Heart left ventricle (tissue), 16 donors: ENCODE measurements around the gene MALL. TPM values are rescaled to one million over a fixed set of nuclear protein-coding genes. Genes with fewer than 3 reads are reported as not detected.

ENCODE experiments used
- ATAC-seq, 4 donors: fragments of 200-7000 bp; cut with Tn5 transposase; one replicate each; pipeline ENCODE4 v1.9.1; 2020 to 2022; ENCODE audit warnings: moderate library complexity in 4 of 4, mild to moderate bottlenecking in 3 of 4, moderate number of reproducible peaks in 1 of 4
- DNase-seq, 5 donors: peaks; one replicate each; pipeline ENCODE4 v3.0.0-alpha.2; 2020
- H3K27ac ChIP-seq, 12 donors: fragments of 200-600 bp; sonication (generic) in 4 of 12; one replicate each; pipeline versions ENCODE4 v1.5.0 to v1.8.0; 2016 to 2022; ENCODE audit warnings: mild to moderate bottlenecking in 2 of 12
- H3K27me3 ChIP-seq, 9 donors: fragments of 200-600 bp; sonication (generic) in 2 of 9; one replicate each; pipeline versions ENCODE4 v1.5.1 to v1.8.0; 2016 to 2022; ENCODE audit warnings: mild to moderate bottlenecking in 3 of 9
- H3K36me3 ChIP-seq, 9 donors: fragments of 200-600 bp; sonication (generic) in 2 of 9; one replicate each; pipeline versions ENCODE4 v1.5.0 to v1.8.0; 2018 to 2022; ENCODE audit warnings: mild to moderate bottlenecking in 2 of 9
- H3K4me1 ChIP-seq, 12 donors: fragments of 200-600 bp; sonication (generic) in 4 of 12; one replicate each; pipeline versions ENCODE4 v1.5.0 to v1.8.0; 2016 to 2022; ENCODE audit warnings: mild to moderate bottlenecking in 3 of 12
- H3K4me3 ChIP-seq, 12 donors: fragments of 200-600 bp; sonication (generic) in 4 of 12; one replicate each; pipeline versions ENCODE4 v1.5.0 to v1.8.0; 2017 to 2022; ENCODE audit warnings: mild to moderate bottlenecking in 9 of 12, moderate library complexity in 4 of 12
- H3K9me3 ChIP-seq, 12 donors: fragments of 200-600 bp; sonication (generic) in 4 of 12; one replicate each; pipeline versions ENCODE4 v1.5.0 to v1.8.0; 2016 to 2022; ENCODE audit warnings: mild to moderate bottlenecking in 1 of 12
- CTCF ChIP-seq, 12 donors: fragments of 200-600 bp; sonication (generic) in 4 of 12; IDR thresholded peaks; one replicate each; pipeline versions ENCODE4 v1.5.0 to v1.8.0; 2018 to 2022; ENCODE audit warnings: antibody characterized with exemption in 12 of 12, mild to moderate bottlenecking in 5 of 12
- POLR2A ChIP-seq, 2 donors: fragments of 450-650 bp; IDR thresholded peaks; one replicate each; pipeline ENCODE4 v1.6.1; 2017; ENCODE audit warnings: antibody characterized with exemption in 2 of 2, mild to moderate bottlenecking in 2 of 2, moderate library complexity in 2 of 2
- WGBS, 4 donors: extraction: QIAGEN DNeasy Blood & Tissue Kit in 2 of 4; methylation state at CpG; one replicate each; pipeline versions ENCODE4 v1.1.5 to v1.1.7; 2013 to 2018; 5-methylcytosine and 5-hydroxymethylcytosine counted together
- intact Hi-C, 10 donors: fragments of 100-400 bp; cut with DNase I; formaldehyde crosslinking; loops; one replicate each; pipeline versions ENCODE4 v1.11.1 to v1.14.2; 2022
- polyA plus RNA-seq, 2 donors: library from polyadenylated mRNA; stranded (reverse); fragments of 200-250 nt; gene quantifications; one replicate each; pipeline ENCODE4 v1.2.3, GENCODE V29; 2013
- total RNA-seq, 9 donors: library from RNA; depleted of rRNA in 2 of 9; stranded (reverse); fragments of >200 nt in 2 of 9; fragmentation: NEBNext Ultra II Directional in 3 of 9; extraction: Animal tissue kit (Norgen Biotek cat#: 25700) in 3 of 9; gene quantifications; one replicate each; pipeline versions ENCODE4 v1.1.0 to v1.2.4, GENCODE V29; 2016 to 2023
- donor health status: ischemic (EF 13 %, LVEDD 7.1; RV severe dilation, severe dysfunction).
- donor health status: healthy with polysubstance abuse.
- donor health status: DM: no; HTN: yes; CAD: no.
- donor health status: DM: no; HTN: no; CAD: no.
- donor health status: ischemic (EF 25% LVEDD 6.9; RV normal size, moderate dysfunction).
- donor health status: ischemic (EF 25% LVEDD 5.7; RV mildly dilated, moderate dysfunction).
- donor health status: healthy.
- donor health status: DM: yes; HTN: yes; CAD: no.
- donor health status: ischemic (EF 35%, LVEDD 5.7; RV mildly dilated, moderate dysfunction).
- donor health status: nonischemic (EF 11% LVEDD 7.7; RV severe dilation, severe dysfunction).
- donor health status: DM: yes; HTN: yes; CAD: no.
- donor health status: PGD.
- donor health status: ischemic (EF 29% LVEDD 5.4; RV normal size, mild dysfunction).
- donor health status: nonischemic (EF 23%, LVEDD 6.1; RV moderate dilation, normal function).

Gene MALL
- total and polyA plus RNA-seq, 11 donors: 6.9 to 36.7 (median 14.1) TPM

DNA sequence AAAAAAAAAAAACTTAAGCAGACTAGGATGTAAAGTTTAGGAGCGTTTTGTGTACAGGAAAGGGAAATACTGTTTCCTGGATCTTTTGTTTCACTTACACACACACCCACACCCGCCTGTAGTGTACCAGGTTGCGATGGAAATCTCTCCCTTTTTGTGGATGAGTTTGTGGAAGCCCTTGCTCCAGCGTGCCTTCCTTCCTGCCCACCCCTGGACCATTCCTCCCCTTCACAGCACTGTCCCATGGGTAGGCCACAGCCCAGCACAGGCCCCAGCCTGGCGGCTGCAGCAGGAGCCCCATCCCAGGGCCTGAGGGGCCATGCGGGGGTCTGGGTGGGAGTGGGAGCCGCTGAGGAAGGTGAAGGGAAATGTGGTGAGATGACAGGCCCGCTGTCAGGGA is 15.1 kb downstream of the MALL start:
- TF ChIP-seq CTCF (IDR thresholded peaks at IDR 0.05) (no peak), POLR2A (IDR thresholded peaks at IDR 0.05) (no peak)
- peak in 3 of 4 donors; percentile 1 to 44 (median 12) for ATAC-seq
- intact Hi-C loops: no loop called here
- Histone ChIP-seq H3K4me3 (no peak overlapping the region), H3K27ac (peak overlapping the region; percentile 63 to 96 (median 89)), H3K36me3 (peaks cover 0 to 4% (median 0%) of the 10 kb centered on the region in 9 donors), H3K27me3 (no peaks in the 10 kb centered on the region), H3K4me1 (peaks cover 5 to 69% (median 33%) of the 10 kb centered on the region in 12 donors), H3K9me3 (no peaks in the 10 kb centered on the region)
- DNase-seq: peak in 2 of 5 donors; percentile 31 to 55
- WGBS, 4 donors: 56 to 68% (median 66%) methylated on average over 7 to 8 of the region's 8 CpGs

GRCh38 chr2:110099471-110100225 is 16.0 kb downstream of the MALL start:
- 44 to 66% (median 62%) methylated on average over 10 of the region's 10 CpGs for WGBS, 4 donors
- H3K4me1 ChIP-seq: peaks cover 5 to 70% (median 33%) of the 10 kb centered on the region in 12 donors

GRCh38 chr2:110099038-110099425 is 16.6 kb downstream of the MALL start:
- Histone ChIP-seq H3K9me3 (no peaks in the 10 kb centered on the region), H3K4me1 (peaks cover 5 to 67% (median 33%) of the 10 kb centered on the region in 12 donors), H3K27ac (peak overlapping the region in 8 of 12 donors; percentile 18 to 96 (median 91)), H3K27me3 (no peaks in the 10 kb centered on the region), H3K36me3 (no peaks in the 10 kb centered on the region), H3K4me3 (no peak overlapping the region)
- WGBS, 4 donors: 37 to 60% (median 43%) methylated on average over 6 of the region's 6 CpGs
- intact Hi-C loops: no loop called here
- TF ChIP-seq CTCF (IDR thresholded peaks at IDR 0.05): no peak
- no peak for TF ChIP-seq POLR2A (IDR thresholded peaks at IDR 0.05)
- DNase-seq (peak in 2 of 5 donors; percentile 13 to 46), ATAC-seq (no peak)

More at GRCh38 chr2:110099471-110100225, 16.0 kb downstream of the MALL start:
- H3K27me3 ChIP-seq: no peaks in the 10 kb centered on the region
- no peak for TF ChIP-seq POLR2A (IDR thresholded peaks at IDR 0.05)
- no peak for TF ChIP-seq CTCF (IDR thresholded peaks at IDR 0.05)
- no peak overlapping the region for H3K4me3 ChIP-seq
- no peak for ATAC-seq
- peak overlapping the region in 11 of 12 donors; percentile 29 to 96 (median 89) for H3K27ac ChIP-seq
- no peaks in the 10 kb centered on the region for H3K36me3 ChIP-seq
- H3K9me3 ChIP-seq: no peaks in the 10 kb centered on the region
- intact Hi-C loops: no loop called here
- peak in 1 of 5 donors; percentile 6 for DNase-seq

GRCh38 chr2:110097506-110098220 is 18.0 kb downstream of the MALL start:
- H3K27ac ChIP-seq: no peak overlapping the region
- TF ChIP-seq POLR2A (IDR thresholded peaks at IDR 0.05) (no peak), CTCF (IDR thresholded peaks at IDR 0.05) (no peak)
- ATAC-seq (no peak), DNase-seq (peak in 1 of 5 donors; percentile 4)
- H3K27me3 ChIP-seq: no peaks in the 10 kb centered on the region
- 91 to 93% (median 92%) methylated on average over 14 of the region's 14 CpGs for WGBS, 4 donors
- no peaks in the 10 kb centered on the region for H3K36me3 ChIP-seq
- H3K9me3 ChIP-seq: no peaks in the 10 kb centered on the region
- peaks cover 5 to 53% (median 32%) of the 10 kb centered on the region in 12 donors for H3K4me1 ChIP-seq
- H3K4me3 ChIP-seq: no peak overlapping the region
- intact Hi-C loops: no loop called here
